ENCODE results near the gene MT1B. TPM values are rescaled to one million over a fixed set of nuclear protein-coding genes. Genes with fewer than 3 reads are reported as not detected.
A peak's percentile ranks its signal among the peaks of the same experiment; 100 is the strongest.

MT1B gene
- total and polyA plus RNA-seq, 2 of the 13 experiments (the other 11 are each of a cell fraction or from before 2014, with no cell fraction given): 0.89 TPM; not detected in 1

DNA sequence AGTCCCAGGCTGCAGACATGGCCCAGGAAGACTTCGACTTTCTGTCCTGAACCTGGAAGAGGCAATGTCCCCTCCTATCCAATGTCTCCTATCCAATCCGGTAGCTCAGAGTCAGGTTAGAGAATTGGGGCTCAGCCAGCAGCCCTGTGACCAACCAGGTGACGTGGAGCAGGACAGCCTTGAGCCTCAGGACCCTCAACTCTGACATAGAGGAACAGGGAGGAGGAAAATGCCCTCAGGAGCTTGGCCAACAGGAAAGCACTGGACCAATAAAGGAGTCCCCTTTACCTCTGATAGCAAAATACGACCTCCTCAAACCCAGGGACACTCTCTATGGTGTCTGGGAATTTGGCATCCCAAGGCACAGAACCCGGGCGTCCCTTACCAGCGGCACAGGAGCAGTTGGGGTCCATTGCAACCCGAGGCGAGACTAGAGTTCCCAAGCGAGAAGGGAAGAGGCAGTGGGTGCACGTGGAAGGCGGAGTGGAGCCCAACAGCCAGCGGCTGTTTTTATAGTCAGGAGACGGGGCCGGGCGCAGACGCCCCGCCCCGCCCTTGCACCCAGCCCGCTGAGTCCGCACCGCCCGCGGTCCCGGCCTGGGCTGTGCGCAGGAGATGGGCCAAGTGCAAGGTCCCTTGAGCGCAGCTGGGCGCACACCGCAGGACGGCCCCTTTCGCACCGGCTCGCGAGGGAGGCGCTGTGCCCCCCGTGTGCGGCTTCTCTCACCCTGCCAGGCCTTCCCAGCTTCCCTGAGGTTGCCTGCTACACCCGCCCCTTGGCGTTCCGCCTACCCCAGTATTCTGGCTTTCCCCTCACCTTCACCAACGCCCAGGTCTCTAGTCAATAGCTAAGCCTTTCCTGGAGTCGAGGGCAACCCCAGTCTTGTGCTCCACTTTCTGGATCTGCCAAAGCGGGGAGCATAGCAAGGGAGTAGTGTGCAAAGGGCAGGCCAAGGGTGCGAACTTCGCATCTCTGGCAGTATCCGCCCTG is 16.2 kb downstream of the MT1B start, which contains the start of gene MT1G (continued):
- TF ChIP-seq, protein P1, sequence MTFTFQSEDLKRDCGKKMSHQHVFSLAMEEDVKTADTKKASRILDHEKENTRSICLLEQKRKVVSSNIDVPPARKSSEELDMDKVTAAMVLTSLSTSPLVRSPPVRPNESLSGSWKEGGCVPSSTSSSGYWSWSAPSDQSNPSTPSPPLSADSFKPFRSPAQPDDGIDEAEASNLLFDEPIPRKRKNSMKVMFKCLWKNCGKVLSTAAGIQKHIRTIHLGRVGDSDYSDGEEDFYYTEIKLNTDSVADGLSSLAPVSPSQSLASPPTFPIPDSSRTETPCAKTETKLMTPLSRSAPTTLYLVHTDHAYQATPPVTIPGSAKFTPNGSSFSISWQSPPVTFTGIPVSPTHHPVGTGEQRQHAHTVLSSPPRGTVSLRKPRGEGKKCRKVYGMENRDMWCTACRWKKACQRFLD (CRISPR knock-in tag; IDR thresholded peaks at IDR 0.05; ENCODE audit: borderline replicate concordance): peak; percentile 72; the same call in 1 of the 2 replicates
- TF ChIP-seq ELF4 (CRISPR knock-in tag; IDR thresholded peaks at IDR 0.05; ENCODE audit: borderline replicate concordance) (no peak), SRSF1 (optimal IDR thresholded peaks at IDR 0.05; ENCODE audit: low read depth, low read length) (no peak), ZNF142 (CRISPR knock-in tag; IDR thresholded peaks at IDR 0.05) (peak; percentile 50; the same call in 1 of the 2 replicates), ARHGAP35 (CRISPR knock-in tag; IDR thresholded peaks at IDR 0.05; ENCODE audit: borderline replicate concordance) (0 out of 2 replicates have a peak, but pooled peaks have one; percentile 20), CSRNP2 (CRISPR knock-in tag; conservative IDR thresholded peaks at IDR 0.05; ENCODE audit: low read depth) (no peak), KDM5B (CRISPR knock-in tag; IDR thresholded peaks at IDR 0.05; ENCODE audit: borderline replicate concordance) (peak; percentile 72), RARA (CRISPR knock-in tag; IDR thresholded peaks at IDR 0.05) (peak; percentile 40; the same call in 1 of the 2 replicates), ZNF124 (CRISPR knock-in tag; IDR thresholded peaks at IDR 0.05) (0 out of 2 replicates have a peak, but pooled peaks have one; percentile 16), ZNF343 (CRISPR knock-in tag; IDR thresholded peaks at IDR 0.05) (peak; percentile 91), ZFP62 (CRISPR knock-in tag; IDR thresholded peaks at IDR 0.05) (0 out of 2 replicates have a peak, but pooled peaks have one; percentile 61), ZNF567 (CRISPR knock-in tag; IDR thresholded peaks at IDR 0.05; ENCODE audit: borderline replicate concordance) (peak; percentile 90; the same call in 1 of the 2 replicates)
- TF ChIP-seq, protein P2, sequence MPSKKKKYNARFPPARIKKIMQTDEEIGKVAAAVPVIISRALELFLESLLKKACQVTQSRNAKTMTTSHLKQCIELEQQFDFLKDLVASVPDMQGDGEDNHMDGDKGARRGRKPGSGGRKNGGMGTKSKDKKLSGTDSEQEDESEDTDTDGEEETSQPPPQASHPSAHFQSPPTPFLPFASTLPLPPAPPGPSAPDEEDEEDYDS (CRISPR knock-in tag; IDR thresholded peaks at IDR 0.05): peak; percentile 57; the same call in 1 of the 2 replicates
- TF ChIP-seq, protein P3, sequence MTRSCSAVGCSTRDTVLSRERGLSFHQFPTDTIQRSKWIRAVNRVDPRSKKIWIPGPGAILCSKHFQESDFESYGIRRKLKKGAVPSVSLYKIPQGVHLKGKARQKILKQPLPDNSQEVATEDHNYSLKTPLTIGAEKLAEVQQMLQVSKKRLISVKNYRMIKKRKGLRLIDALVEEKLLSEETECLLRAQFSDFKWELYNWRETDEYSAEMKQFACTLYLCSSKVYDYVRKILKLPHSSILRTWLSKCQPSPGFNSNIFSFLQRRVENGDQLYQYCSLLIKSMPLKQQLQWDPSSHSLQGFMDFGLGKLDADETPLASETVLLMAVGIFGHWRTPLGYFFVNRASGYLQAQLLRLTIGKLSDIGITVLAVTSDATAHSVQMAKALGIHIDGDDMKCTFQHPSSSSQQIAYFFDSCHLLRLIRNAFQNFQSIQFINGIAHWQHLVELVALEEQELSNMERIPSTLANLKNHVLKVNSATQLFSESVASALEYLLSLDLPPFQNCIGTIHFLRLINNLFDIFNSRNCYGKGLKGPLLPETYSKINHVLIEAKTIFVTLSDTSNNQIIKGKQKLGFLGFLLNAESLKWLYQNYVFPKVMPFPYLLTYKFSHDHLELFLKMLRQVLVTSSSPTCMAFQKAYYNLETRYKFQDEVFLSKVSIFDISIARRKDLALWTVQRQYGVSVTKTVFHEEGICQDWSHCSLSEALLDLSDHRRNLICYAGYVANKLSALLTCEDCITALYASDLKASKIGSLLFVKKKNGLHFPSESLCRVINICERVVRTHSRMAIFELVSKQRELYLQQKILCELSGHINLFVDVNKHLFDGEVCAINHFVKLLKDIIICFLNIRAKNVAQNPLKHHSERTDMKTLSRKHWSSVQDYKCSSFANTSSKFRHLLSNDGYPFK (CRISPR knock-in tag; IDR thresholded peaks at IDR 0.05; ENCODE audit: borderline replicate concordance): peak; percentile 35; the same call in 1 of the 2 replicates
